NCI-H187 treated with DMSO at 0.1 percent for 48 hours (cell line): ENCODE results near the gene LYZL1.
"Not testable (repeated sequence)": the region's sequence is repeated elsewhere in the genome, so short reads cannot be mapped to it uniquely, and the experiment has no call there.

Experiments
- DNase-seq: peaks from one replicate; lab custom pipeline; 2025; lab: John Stamatoyannopoulos, UW

Gene LYZL1

GRCh38 chr10:29308142-29308541 is 19.3 kb downstream of the LYZL1 start:
- DNase-seq: not testable (repeated sequence)

GRCh38 chr10:29309465-29309864 is 20.6 kb downstream of the LYZL1 start:
- DNase-seq: no peak

- DNase-seq: not testable (repeated sequence)
Observed at GRCh38 chr10:29310463-29310862, 21.6 kb downstream of the LYZL1 start.

- no peak for DNase-seq
Observed at GRCh38 chr10:29313071-29313470, 24.2 kb downstream of the LYZL1 start.

- DNase-seq: no peak
Observed at GRCh38 chr10:29314726-29315125, 25.9 kb downstream of the LYZL1 start.

- no peak for DNase-seq
Observed at GRCh38 chr10:29315814-29316213, 26.9 kb downstream of the LYZL1 start.

GRCh38 chr10:29316308-29317026 is 27.6 kb downstream of the LYZL1 start:
- no peak for DNase-seq

GRCh38 chr10:29317027-29317420 is 28.2 kb downstream of the LYZL1 start:
- no peak for DNase-seq

- no peak for DNase-seq
Observed at GRCh38 chr10:29317423-29318021, 28.7 kb downstream of the LYZL1 start.

GRCh38 chr10:29318141-29319071 is 29.5 kb downstream of the LYZL1 start:
- DNase-seq: not testable (repeated sequence)

- DNase-seq: no peak
Observed at GRCh38 chr10:29319205-29319781, 30.4 kb downstream of the LYZL1 start.

GRCh38 chr10:29320680-29321121 is 31.8 kb downstream of the LYZL1 start:
- DNase-seq: not testable (repeated sequence)

- DNase-seq: no peak
Observed at GRCh38 chr10:29321656-29322055, 32.8 kb downstream of the LYZL1 start.

- DNase-seq: no peak
Observed at GRCh38 chr10:29322918-29323317, 34.0 kb downstream of the LYZL1 start.

GRCh38 chr10:29323367-29323766 is 34.5 kb downstream of the LYZL1 start:
- DNase-seq: no peak

- DNase-seq: no peak
Observed at GRCh38 chr10:29324220-29324841, 35.5 kb downstream of the LYZL1 start.

GRCh38 chr10:29326299-29326698 is 37.4 kb downstream of the LYZL1 start:
- no peak for DNase-seq

GRCh38 chr10:29326886-29327745 is 38.2 kb downstream of the LYZL1 start:
- DNase-seq: no peak

- no peak for DNase-seq
Observed at GRCh38 chr10:29327746-29328102, 38.9 kb downstream of the LYZL1 start.

GRCh38 chr10:29328983-29329382 is 40.1 kb downstream of the LYZL1 start:
- no peak for DNase-seq

- DNase-seq: no peak
Observed at GRCh38 chr10:29329420-29329819, 40.5 kb downstream of the LYZL1 start.
